ENCODE results near the gene NELL1. TPM values are rescaled to one million over a fixed set of nuclear protein-coding genes. Genes with fewer than 3 reads are reported as not detected.

Gene NELL1
- total and polyA plus RNA-seq, 2 experiments from 2014 or later: 1.6 TPM; not detected in 1

DNA sequence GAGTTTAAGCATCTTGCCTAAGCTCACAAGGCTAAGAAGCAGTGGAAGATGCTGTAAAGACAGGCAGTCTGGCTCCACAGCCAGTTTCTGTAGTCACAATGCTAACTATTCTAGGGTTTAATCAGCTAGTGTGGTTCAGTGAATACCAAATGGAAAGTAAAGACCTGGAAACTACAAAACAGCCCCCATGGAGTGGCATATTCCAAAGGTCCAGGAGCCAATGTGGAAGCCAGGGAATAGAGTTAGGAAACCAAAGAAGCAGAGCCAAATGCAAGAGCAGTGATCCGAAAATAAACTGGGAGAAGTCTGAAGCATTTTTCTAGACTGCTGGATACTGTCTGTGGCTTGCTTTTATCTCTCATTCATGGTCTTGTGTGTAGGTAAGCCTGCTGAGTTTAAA is 792.3 kb downstream of the NELL1 start (continued):
- TF ChIP-seq ZNF462 (CRISPR knock-in tag; IDR thresholded peaks at IDR 0.05) (no peak), EZH2phosphoT487 (IDR thresholded peaks at IDR 0.05; ENCODE audit: unreplicated experiment) (no peak), CREB1 (CRISPR knock-in tag; IDR thresholded peaks at IDR 0.05; ENCODE audit: low read depth) (no peak), ZNF114 (CRISPR knock-in tag; IDR thresholded peaks at IDR 0.05) (no peak), ZNF331 (CRISPR knock-in tag; IDR thresholded peaks at IDR 0.05; ENCODE audit: low read depth) (no peak), JUNB (IDR thresholded peaks at IDR 0.05; ENCODE audit: unreplicated experiment) (no peak), CTCF (conservative IDR thresholded peaks at IDR 0.05; ENCODE audit: low read depth in 2 of 2) (no peak), NANOG (IDR thresholded peaks at IDR 0.05; ENCODE audit: borderline replicate concordance) (no peak)

All from GM23338 (cell line).